Measurements from ENCODE around the gene HEY2.

Gene HEY2

GRCh38 chr6:125745281-125746018 lies 4.0 kb upstream of the HEY2 start:
- no peak for DNase-seq

DNA sequence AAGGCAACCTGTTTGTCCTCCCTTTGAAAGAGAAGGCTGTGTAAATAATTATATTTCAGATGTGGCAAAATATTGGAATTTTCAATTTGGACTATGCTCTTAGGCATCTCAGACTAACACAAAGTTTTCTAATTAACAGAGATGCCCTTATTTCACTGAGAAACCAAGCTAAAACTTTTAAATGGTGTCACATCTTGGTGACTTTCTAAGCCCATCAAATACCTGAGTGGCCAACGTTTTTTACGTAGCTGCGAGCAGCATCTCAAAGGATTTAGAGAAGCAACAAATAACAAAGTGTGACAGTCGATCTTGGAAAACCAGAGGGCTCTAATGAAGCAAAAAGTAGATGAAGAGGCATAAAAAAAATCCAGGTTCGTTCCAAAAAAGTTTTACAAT lies 3.4 kb upstream of the HEY2 start:
- DNase-seq = no peak

GRCh38 chr6:125746731-125747588 lies 2.5 kb upstream of the HEY2 start:
- DNase-seq = peak; percentile 38

DNA sequence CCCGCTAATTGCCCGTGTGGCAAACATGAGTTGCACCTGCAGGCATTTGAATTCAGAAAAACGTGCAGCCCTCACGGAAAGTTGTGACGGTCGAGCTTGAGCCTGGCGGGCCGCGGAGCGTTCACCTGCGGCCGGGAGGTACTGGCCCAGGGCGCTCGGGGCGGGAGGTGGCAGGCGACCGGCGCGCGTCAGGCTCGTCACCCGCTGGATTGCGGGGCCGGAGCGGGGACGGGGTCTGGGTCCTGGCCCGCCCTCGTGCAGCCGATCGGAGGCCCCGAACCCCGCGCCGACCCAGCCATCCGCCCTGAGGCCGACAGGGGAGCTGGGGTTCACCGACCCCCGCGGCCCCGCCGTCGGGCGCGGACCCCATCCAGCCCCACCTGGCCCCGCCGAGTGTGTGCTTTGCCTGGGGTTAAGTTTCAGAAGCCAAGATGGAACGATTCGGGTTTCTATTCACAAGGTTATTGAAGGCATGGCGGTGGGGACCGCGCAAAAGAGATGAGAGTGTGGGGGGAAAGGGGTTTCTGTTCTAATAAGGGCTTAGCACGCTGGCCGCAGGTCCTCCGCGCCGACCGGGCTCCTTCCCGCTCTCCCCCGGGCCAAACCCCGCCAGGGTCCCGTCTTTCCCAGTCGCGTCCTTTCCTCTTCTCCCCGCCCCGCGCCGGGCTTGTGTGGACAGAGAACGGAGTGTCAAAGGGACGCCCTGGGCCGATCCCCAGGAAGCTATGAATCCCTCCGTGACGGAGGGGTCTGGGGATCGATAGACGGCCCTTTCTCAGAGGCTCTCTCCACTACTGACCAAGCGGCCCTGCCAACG lies 1.6 kb upstream of the HEY2 start:
- DNase-seq = peak; percentile 87

GRCh38 chr6:125748406-125749172 lies 843 bp upstream of the HEY2 start:
- DNase-seq = peak; percentile 70

DNA sequence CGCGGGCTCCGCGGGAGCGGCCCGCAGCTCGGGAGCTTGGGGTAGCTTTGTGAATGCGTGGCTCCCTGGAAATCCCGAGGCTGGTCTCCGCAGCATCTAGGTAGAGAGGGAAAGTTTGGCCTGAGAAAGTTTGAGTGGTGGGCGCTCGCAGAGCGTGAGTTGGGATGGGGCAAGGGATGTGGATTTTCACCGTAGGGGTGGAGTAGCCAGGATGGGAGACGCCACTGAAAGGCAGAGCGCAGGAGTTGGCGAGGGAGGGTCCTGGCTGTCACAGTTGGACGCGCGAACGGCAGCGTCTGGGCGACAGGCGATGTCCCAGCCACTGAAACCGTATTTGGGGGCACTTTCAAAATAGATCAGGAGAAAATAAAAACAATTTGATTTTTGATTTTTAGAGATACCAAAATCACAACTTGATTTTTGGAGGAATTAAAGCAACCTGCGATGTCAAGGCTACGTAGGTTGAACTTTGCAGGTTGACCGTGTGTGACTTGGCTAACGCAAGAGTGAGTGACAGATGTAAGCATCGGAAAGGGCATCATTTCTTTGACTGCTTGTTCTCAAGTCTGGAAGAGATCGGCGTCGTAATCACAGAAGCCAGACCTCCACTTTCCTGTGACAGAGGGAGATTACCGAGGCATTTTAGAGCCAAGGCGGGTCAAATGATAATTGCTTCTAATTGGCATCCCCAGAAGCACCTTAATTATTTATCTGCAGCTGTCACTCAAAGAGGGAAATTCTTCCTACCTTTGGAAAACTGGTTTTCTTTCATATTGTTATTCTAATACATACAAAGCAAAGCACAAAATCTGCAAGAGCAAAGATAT lies 646 bp downstream of the HEY2 start:
- peak; percentile 83 for DNase-seq

DNA sequence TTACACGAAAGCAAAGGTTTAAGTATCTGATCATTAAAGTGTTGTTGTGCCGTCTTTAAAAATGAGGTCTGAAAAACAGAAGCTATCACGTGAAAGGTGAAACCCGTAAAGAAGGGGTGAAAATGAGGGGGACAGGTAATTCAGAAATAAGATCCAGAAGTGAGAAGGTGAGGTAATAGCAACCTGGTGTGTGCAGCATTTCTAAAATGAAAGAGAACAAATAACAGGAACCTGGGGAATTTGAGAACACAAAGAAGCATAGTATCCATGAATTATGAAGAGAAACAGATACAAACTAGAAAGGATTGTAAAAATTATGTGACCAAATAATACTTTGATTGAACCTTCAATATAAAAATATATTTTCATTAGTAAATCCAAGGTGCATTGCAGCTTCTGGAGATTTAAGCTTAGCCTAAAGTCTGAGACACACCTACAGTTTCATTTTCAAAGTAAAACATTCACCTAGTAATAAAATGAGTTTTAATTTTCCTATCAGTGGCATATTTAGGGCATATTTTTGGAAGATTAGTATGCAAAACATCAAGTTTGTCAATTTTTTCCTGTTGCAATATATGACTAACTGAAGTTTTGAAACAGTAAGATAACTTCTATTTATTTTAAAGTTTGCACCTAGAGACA lies 1.4 kb downstream of the HEY2 start:
- peak; percentile 55 for DNase-seq

DNA sequence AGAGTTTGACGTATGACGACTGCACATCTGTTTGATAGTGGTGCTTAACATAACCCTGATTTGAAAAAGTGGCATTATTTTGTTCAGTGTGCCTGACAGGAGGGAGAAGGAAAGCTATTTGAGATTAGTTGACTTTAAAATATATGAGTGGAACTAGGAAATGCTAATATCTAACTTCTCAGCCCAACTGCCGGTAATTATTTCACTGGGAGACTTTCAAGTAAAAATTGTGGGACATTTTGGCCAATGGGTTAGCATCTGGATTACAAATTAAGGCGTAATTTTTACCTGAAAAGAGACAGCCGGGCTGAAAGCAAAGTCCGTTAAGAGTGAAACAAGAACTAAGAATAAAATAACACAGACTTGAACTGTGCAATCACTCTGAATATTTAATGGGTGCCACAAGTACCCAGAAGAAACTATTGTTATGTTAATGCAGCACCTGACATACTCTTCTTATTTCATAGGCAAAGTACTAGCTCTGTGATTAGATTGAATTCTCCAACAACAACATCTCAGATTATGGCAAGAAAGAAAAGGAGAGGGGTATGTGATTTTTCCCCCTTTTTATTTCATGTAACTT lies 2.0 kb downstream of the HEY2 start:
- no peak for DNase-seq

DNA sequence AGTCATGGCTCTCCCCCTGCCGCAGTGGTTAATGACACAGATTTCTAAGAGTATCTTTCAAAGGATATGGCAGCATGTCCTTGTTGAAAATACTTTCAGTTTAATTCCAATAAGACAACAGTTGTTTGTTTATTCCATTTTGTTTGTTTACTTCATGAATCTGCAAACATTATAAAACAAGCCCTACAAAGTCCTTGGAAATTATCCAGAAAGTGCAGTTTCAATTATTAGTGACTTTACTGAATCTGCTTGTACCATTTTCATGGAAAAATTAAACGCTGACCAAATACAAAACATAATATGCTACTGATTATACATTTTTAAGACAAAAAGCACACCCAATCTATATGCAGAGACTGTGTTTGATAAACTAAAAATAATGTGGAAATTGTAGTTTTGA lies 3.3 kb downstream of the HEY2 start:
- no peak for DNase-seq

- DNase-seq = peak; percentile 60
These were observed 3.9 kb downstream of the HEY2 start for GRCh38 chr6:125753218-125753936.

GRCh38 chr6:125753937-125754259 lies 4.5 kb downstream of the HEY2 start:
- no peak for DNase-seq

GRCh38 chr6:125754566-125754965 lies 5.1 kb downstream of the HEY2 start:
- DNase-seq = no peak

DNA sequence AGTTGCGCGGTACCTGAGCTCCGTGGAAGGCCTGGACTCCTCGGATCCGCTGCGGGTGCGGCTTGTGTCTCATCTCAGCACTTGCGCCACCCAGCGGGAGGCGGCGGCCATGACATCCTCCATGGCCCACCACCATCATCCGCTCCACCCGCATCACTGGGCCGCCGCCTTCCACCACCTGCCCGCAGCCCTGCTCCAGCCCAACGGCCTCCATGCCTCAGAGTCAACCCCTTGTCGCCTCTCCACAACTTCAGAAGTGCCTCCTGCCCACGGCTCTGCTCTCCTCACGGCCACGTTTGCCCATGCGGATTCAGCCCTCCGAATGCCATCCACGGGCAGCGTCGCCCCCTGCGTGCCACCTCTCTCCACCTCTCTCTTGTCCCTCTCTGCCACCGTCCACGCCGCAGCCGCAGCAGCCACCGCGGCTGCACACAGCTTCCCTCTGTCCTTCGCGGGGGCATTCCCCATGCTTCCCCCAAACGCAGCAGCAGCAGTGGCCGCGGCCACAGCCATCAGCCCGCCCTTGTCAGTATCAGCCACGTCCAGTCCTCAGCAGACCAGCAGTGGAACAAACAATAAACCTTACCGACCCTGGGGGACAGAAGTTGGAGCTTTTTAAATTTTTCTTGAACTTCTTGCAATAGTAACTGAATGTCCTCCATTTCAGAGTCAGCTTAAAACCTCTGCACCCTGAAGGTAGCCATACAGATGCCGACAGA lies 9.9 kb downstream of the HEY2 start:
- DNase-seq = no peak

- no peak for DNase-seq
These were observed 10.6 kb downstream of the HEY2 start for GRCh38 chr6:125759959-125760457.

DNA sequence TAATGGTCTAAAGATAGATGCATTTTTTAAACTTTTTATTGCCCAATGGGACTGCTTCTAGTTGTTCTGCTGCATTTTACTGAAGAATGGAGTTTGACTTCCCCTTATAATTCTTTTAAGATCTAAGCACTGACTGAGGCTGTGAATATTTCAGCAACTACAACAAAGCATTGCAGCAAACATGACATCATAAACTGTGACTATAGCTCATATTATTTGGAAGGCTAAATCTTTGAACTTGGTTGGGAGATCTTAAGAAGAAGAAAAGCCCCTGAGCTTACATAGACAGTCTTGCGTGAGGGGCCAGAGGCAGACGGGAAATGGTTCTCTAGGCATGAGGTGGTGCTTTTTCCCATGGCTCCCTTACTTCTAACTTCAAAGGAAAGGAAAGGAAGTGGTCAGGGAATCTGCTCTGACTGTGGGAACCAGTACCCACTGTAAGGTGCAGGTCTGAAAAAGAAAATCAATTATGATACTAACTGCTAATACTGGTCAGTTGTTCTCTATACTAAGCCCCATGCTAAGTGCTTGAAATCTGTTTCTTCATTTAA lies 14.8 kb downstream of the HEY2 start:
- no peak for DNase-seq

GRCh38 chr6:125765944-125766343 lies 16.5 kb downstream of the HEY2 start:
- no peak for DNase-seq

DNA sequence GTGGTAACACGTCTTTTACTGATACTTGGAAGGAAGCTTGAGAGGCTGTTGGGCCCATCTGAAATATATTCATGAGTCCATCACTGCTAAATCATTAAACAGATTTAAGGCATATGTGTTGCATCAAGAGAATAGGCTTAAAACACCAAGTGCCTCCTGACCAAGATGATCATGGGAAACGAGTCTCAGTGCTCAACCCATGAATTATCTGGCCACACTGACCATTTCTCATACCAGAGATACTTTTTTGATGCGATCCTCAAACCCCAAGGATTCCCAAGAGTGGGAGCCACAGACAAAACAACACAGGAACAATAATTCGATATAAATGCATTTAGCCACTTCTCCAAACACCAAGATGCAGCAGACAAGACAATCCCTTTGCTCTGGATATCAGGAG lies 17.2 kb downstream of the HEY2 start:
- DNase-seq = no peak

GRCh38 chr6:125769147-125769783 lies 19.8 kb downstream of the HEY2 start:
- DNase-seq = no peak

Data from NCI-H1105 treated with DMSO at 0.1 percent for 48 hours (cell line).